ENCODE results near the gene CFAP77. TPM values are rescaled to one million over a fixed set of nuclear protein-coding genes. Genes with fewer than 3 reads are reported as not detected.

The CFAP77 gene
- total RNA-seq, 1 experiment from 2014 or later, result not detected

DNA sequence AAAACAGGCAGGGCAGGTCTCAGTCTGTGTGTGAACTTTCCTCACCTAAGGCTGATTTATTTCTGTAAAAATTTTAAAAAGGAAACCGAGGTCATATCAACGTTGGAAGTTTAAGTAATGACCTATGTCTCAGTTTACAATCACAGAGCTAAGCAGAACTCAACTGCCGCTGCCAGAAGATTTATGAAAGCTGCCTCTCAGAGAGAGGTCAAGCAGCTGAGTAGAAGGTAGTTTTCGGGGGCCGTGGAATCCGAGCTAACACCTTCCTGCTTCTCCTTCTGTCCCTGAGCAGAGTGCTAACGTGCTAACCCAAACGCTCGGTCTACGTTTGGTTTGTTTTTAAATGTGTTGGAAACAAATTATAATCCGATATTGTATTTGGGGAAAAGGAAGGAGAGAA is 14.5 kb upstream of the CFAP77 start:
- POLR2A ChIA-PET (ENCODE audit: low non-redundant PET), result no interaction called here
- H3K36me3 ChIP-seq (ENCODE audit: insufficient read depth, low read length, poor library complexity, severe bottlenecking), result peaks cover 78% of the 10 kb centered on the region
- intact Hi-C loops (cut with micrococcal nuclease; ENCODE audit: unreplicated experiment), result no loop called here
- no peak overlapping the region for H3K4me3 ChIP-seq (ENCODE audit: low read depth, low read length, poor library complexity, severe bottlenecking)
- no peak for TF ChIP-seq EZH2 (IDR thresholded peaks at IDR 0.05; ENCODE audit: borderline replicate concordance, low read depth, low read length, poor library complexity, severe bottlenecking)
- TF ChIP-seq, protein P1, sequence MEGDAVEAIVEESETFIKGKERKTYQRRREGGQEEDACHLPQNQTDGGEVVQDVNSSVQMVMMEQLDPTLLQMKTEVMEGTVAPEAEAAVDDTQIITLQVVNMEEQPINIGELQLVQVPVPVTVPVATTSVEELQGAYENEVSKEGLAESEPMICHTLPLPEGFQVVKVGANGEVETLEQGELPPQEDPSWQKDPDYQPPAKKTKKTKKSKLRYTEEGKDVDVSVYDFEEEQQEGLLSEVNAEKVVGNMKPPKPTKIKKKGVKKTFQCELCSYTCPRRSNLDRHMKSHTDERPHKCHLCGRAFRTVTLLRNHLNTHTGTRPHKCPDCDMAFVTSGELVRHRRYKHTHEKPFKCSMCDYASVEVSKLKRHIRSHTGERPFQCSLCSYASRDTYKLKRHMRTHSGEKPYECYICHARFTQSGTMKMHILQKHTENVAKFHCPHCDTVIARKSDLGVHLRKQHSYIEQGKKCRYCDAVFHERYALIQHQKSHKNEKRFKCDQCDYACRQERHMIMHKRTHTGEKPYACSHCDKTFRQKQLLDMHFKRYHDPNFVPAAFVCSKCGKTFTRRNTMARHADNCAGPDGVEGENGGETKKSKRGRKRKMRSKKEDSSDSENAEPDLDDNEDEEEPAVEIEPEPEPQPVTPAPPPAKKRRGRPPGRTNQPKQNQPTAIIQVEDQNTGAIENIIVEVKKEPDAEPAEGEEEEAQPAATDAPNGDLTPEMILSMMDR (conservative IDR thresholded peaks at IDR 0.05; ENCODE audit: low read depth, low read length), result no peak
- no peaks in the 10 kb centered on the region for H3K9me3 ChIP-seq (ENCODE audit: low read depth, low read length, poor library complexity, severe bottlenecking)
- DNase-seq (ENCODE audit: low spot score), result no peak
- no peak overlapping the region for H3K27ac ChIP-seq (ENCODE audit: low read depth, low read length, poor library complexity, severe bottlenecking)
- no TSS peak for BruUV-seq (replicated peaks)
- no peaks in the 10 kb centered on the region for H3K27me3 ChIP-seq (replicated peaks; ENCODE audit: insufficient read depth, low read depth, low read length, poor library complexity)
- CTCF ChIA-PET, result no interaction called here
- H3K4me1 ChIP-seq (ENCODE audit: insufficient read depth, low read length, poor library complexity, severe bottlenecking), result no peaks in the 10 kb centered on the region

DNA sequence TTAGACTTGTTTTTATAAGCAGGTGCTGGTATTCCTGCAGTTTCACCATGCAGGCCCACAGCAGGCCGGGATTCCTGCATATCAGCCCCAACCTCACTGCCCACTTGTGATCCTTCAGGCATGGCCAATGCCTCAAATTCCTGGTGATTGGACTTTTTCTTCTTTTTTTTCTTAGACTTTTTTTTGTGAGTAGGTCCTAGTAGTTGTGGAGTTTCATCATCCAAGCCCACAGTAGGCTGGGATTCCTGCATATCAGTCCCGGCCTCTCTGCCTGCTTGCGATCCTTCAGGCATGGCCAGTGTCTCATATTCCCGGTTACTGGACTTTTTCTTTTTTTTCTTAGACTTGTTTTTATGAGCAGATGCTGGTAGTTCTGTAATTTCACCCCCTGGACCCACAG is 8.2 kb upstream of the CFAP77 start:
- no peaks in the 10 kb centered on the region for H3K27me3 ChIP-seq (replicated peaks; ENCODE audit: insufficient read depth, low read depth, low read length, poor library complexity)
- H3K4me1 ChIP-seq (ENCODE audit: insufficient read depth, low read length, poor library complexity, severe bottlenecking), result peaks cover 8% of the 10 kb centered on the region
- H3K9me3 ChIP-seq (ENCODE audit: low read depth, low read length, poor library complexity, severe bottlenecking), result no peaks in the 10 kb centered on the region
- no peak overlapping the region for H3K4me3 ChIP-seq (ENCODE audit: low read depth, low read length, poor library complexity, severe bottlenecking)
- peaks cover 46% of the 10 kb centered on the region for H3K36me3 ChIP-seq (ENCODE audit: insufficient read depth, low read length, poor library complexity, severe bottlenecking)
- POLR2A ChIA-PET (ENCODE audit: low non-redundant PET), result no interaction called here
- no peak overlapping the region for H3K27ac ChIP-seq (ENCODE audit: low read depth, low read length, poor library complexity, severe bottlenecking)
- no TSS peak for BruUV-seq (replicated peaks)
- DNase-seq (ENCODE audit: low spot score), result no peak
- TF ChIP-seq EZH2 (IDR thresholded peaks at IDR 0.05; ENCODE audit: borderline replicate concordance, low read depth, low read length, poor library complexity, severe bottlenecking), result no peak
- TF ChIP-seq, protein P1 (conservative IDR thresholded peaks at IDR 0.05; ENCODE audit: low read depth, low read length), result no peak
- CTCF ChIA-PET, result interaction anchor here (0.6 kb wide), 1 partner anchor 8 kb away, joined by 4 read pairs; the partner anchor contains the start of gene CFAP77
- intact Hi-C loops (cut with micrococcal nuclease; ENCODE audit: unreplicated experiment), result no loop called here

DNA sequence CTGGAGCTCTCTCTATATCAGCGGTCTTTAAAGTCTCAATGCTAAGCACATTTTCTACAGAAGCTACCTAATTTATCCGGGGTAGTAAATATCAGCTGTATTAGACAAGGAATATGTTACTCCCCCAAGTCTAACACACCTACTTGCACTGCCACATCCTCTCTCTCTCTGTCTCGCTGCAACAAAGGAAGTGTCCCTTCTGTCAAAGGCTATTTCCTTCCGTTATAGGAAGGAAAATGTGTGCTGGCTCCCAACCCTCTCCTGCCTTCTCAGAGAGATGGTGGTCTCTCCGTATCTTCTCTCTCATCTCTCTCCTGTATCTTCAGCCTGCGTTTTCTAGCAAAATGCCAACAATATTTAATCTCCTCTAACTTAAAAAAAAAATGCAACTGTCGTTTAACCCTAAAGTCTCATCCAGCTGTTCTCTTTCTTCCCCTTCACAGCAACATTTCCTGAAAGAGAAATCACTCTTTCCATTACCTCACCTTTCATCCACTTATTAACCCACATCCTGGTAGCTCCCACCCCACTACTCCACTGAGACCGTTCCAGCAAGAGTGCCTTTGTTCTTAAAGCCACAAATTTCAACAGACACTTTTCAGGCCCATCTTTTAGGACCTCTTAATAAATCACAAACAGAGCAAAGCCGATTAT is 5.7 kb upstream of the CFAP77 start:
- intact Hi-C loops (cut with micrococcal nuclease; ENCODE audit: unreplicated experiment), result no loop called here
- TF ChIP-seq, protein P1 (conservative IDR thresholded peaks at IDR 0.05; ENCODE audit: low read depth, low read length), result no peak
- no peak for TF ChIP-seq EZH2 (IDR thresholded peaks at IDR 0.05; ENCODE audit: borderline replicate concordance, low read depth, low read length, poor library complexity, severe bottlenecking)
- no peak overlapping the region for H3K4me3 ChIP-seq (ENCODE audit: low read depth, low read length, poor library complexity, severe bottlenecking)
- no peak overlapping the region for H3K27ac ChIP-seq (ENCODE audit: low read depth, low read length, poor library complexity, severe bottlenecking)
- POLR2A ChIA-PET (ENCODE audit: low non-redundant PET), result no interaction called here
- peaks cover 29% of the 10 kb centered on the region for H3K36me3 ChIP-seq (ENCODE audit: insufficient read depth, low read length, poor library complexity, severe bottlenecking)
- H3K9me3 ChIP-seq (ENCODE audit: low read depth, low read length, poor library complexity, severe bottlenecking), result no peaks in the 10 kb centered on the region
- DNase-seq (ENCODE audit: low spot score), result no peak
- CTCF ChIA-PET, result no interaction called here
- no TSS peak for BruUV-seq (replicated peaks)
- H3K4me1 ChIP-seq (ENCODE audit: insufficient read depth, low read length, poor library complexity, severe bottlenecking), result peaks cover 8% of the 10 kb centered on the region
- peaks cover 2% of the 10 kb centered on the region for H3K27me3 ChIP-seq (replicated peaks; ENCODE audit: insufficient read depth, low read depth, low read length, poor library complexity)

All from A673 (cell line).